G401 (cell line): Measurements from ENCODE around the gene C16orf90. TPM values are rescaled to one million over a fixed set of nuclear protein-coding genes. Genes with fewer than 3 reads are reported as not detected.
"Not testable (repeated sequence)": the region's sequence is repeated elsewhere in the genome, so short reads cannot be mapped to it uniquely, and the experiment has no call there.

Experiments used
- DNase-seq: peaks from one replicate; pipeline ENCODE4 v3.0.0-alpha.2; 2015; ENCODE audit warnings: low spot score
- in situ Hi-C: cut with HindIII; loops from 2 replicates; pipeline ENCODE4 v1.10.0; 2016; ENCODE audit warnings: low sequenced_read_pairs, mixed read lengths
- total RNA-seq: library from RNA; depleted of rRNA; stranded (reverse); fragments of >200 nt; shearing (Covaris generic); gene quantifications from 2 replicates; pipeline ENCODE4 v1.2.3, GENCODE V29; 2014

The C16orf90 gene
- total RNA-seq, 1 experiment from 2014 or later = not detected

GRCh38 chr16:3486506-3487215, 8.6 kb downstream of the C16orf90 start:
- DNase-seq = peak; percentile 42
- in situ Hi-C loops = no loop called here

- peak; percentile 42 for DNase-seq
- in situ Hi-C loops = no loop called here
Measured at GRCh38 chr16:3485821-3486505, 9.3 kb downstream of the C16orf90 start.

GRCh38 chr16:3485097-3485745, 10.1 kb downstream of the C16orf90 start:
- in situ Hi-C loops = no loop called here
- DNase-seq = no peak

GRCh38 chr16:3484318-3485096, 10.8 kb downstream of the C16orf90 start:
- in situ Hi-C loops = no loop called here

GRCh38 chr16:3482659-3483241, 12.5 kb downstream of the C16orf90 start:
- DNase-seq = no peak
- in situ Hi-C loops = no loop called here

More at GRCh38 chr16:3484318-3485096, 10.8 kb downstream of the C16orf90 start:
- DNase-seq = peak; percentile 92

GRCh38 chr16:3481696-3482658, 13.3 kb downstream of the C16orf90 start:
- no peak for DNase-seq
- in situ Hi-C loops = no loop called here

GRCh38 chr16:3480901-3481695, 14.2 kb downstream of the C16orf90 start:
- DNase-seq = no peak
- in situ Hi-C loops = no loop called here

- in situ Hi-C loops = no loop called here
- DNase-seq = no peak
Measured at GRCh38 chr16:3479654-3480216, 15.6 kb downstream of the C16orf90 start.

- DNase-seq = no peak
- in situ Hi-C loops = no loop called here
Measured at GRCh38 chr16:3478242-3478925, 16.9 kb downstream of the C16orf90 start.

- DNase-seq = no peak
- in situ Hi-C loops = no loop called here
Measured at GRCh38 chr16:3476409-3476808, 18.9 kb downstream of the C16orf90 start.

- no peak for DNase-seq
- in situ Hi-C loops = no loop called here
Measured at GRCh38 chr16:3475604-3476375, 19.5 kb downstream of the C16orf90 start.

GRCh38 chr16:3474870-3475269, 20.4 kb downstream of the C16orf90 start:
- in situ Hi-C loops, DNase-seq: not testable (repeated sequence)

- no peak for DNase-seq
- in situ Hi-C loops = no loop called here
Measured at GRCh38 chr16:3474136-3474779, 21.0 kb downstream of the C16orf90 start.

- in situ Hi-C loops, DNase-seq: not testable (repeated sequence)
Measured at GRCh38 chr16:3473596-3473943, 21.7 kb downstream of the C16orf90 start.

GRCh38 chr16:3472878-3473595, 22.3 kb downstream of the C16orf90 start:
- in situ Hi-C loops = no loop called here
- no peak for DNase-seq
